Prostate gland (tissue), 2 donors: Measurements from ENCODE around the gene CLDN3. TPM values are rescaled to one million over a fixed set of nuclear protein-coding genes. Genes with fewer than 3 reads are reported as not detected.

ENCODE experiments used
- DNase-seq: peaks from one replicate; pipeline ENCODE4 v3.0.0-alpha.2; 2019; ENCODE audit warnings: low spot score
- H3K27ac ChIP-seq, 2 donors: fragments of 200-600 bp; sonication (generic); 2 replicates each; pipeline ENCODE4 v1.5.1; 2017 to 2019
- H3K27me3 ChIP-seq: fragments of 200-600 bp; sonication (generic); replicated peaks from 2 replicates; pipeline ENCODE4 v1.5.1; 2019; ENCODE audit not compliant: insufficient read depth
- H3K36me3 ChIP-seq, 2 donors: fragments of 200-600 bp; sonication (generic); 1 replicate in 1 of 2; 2 replicates in 1 of 2; pipeline versions ENCODE4 v1.5.1 to v1.8.1; 2017 to 2019
- H3K4me1 ChIP-seq: fragments of 200-600 bp; sonication (generic); replicated peaks from 2 replicates; pipeline ENCODE4 v1.5.1; 2019
- H3K4me3 ChIP-seq, 2 donors: fragments of 200-600 bp; sonication (generic); 2 replicates each; pipeline ENCODE4 v1.5.1; 2017 to 2019
- H3K9me3 ChIP-seq: fragments of 200-600 bp; sonication (generic); 2 replicates; pipeline ENCODE4 v1.5.1; 2017
- POLR2A ChIP-seq: fragments of 450-650 bp; IDR thresholded peaks from one replicate; pipeline ENCODE4 v1.6.1; 2016; ENCODE audit warnings: antibody characterized with exemption, mild to moderate bottlenecking
- POLR2AphosphoS5 ChIP-seq: sonication (generic); formaldehyde crosslinking; IDR thresholded peaks from one replicate; pipeline ENCODE4 v1.6.1; 2017; ENCODE audit warnings: antibody characterized with exemption
- WGBS: methylation state at CpG from one replicate; pipeline ENCODE4 v1.1.5; 2018; 5-methylcytosine and 5-hydroxymethylcytosine counted together
- intact Hi-C: fragments of 100-400 bp; cut with DNase I; formaldehyde crosslinking; loops from one replicate; pipeline ENCODE4 v1.14.2; 2022
- total RNA-seq, 2 donors: library from RNA; depleted of rRNA; stranded (reverse); fragments of >200 nt; gene quantifications; one replicate each; pipeline ENCODE4 v1.1.0, GENCODE V29; 2016
- TF ChIP-seq, protein P1 (sequence below), 4 experiments: fragments of 200-600 bp in 2 of 4; fragments of 450-650 bp in 2 of 4; sonication (generic) in 2 of 4; IDR thresholded peaks; 1 replicate in 3 of 4; 2 replicates in 1 of 4; pipeline ENCODE4 v1.5.1; 2016 to 2019; ENCODE audit warnings: antibody characterized with exemption in 4 of 4, mild to moderate bottlenecking in 2 of 4, moderate library complexity in 2 of 4

The CLDN3 gene
- total RNA-seq, 2 donors from 2014 or later = 156 to 176 TPM

- H3K27ac ChIP-seq = no peak overlapping the region
- H3K36me3 ChIP-seq = no peaks in the 10 kb centered on the region
- H3K9me3 ChIP-seq = no peaks in the 10 kb centered on the region
- peaks cover 4% of the 10 kb centered on the region for H3K4me1 ChIP-seq
- intact Hi-C loops = no loop called here
- no peak overlapping the region for H3K4me3 ChIP-seq
- no peak for DNase-seq
- H3K27me3 ChIP-seq = no peaks in the 10 kb centered on the region
- no peak for TF ChIP-seq POLR2A
- TF ChIP-seq POLR2AphosphoS5 = no peak
- TF ChIP-seq, protein P1, sequence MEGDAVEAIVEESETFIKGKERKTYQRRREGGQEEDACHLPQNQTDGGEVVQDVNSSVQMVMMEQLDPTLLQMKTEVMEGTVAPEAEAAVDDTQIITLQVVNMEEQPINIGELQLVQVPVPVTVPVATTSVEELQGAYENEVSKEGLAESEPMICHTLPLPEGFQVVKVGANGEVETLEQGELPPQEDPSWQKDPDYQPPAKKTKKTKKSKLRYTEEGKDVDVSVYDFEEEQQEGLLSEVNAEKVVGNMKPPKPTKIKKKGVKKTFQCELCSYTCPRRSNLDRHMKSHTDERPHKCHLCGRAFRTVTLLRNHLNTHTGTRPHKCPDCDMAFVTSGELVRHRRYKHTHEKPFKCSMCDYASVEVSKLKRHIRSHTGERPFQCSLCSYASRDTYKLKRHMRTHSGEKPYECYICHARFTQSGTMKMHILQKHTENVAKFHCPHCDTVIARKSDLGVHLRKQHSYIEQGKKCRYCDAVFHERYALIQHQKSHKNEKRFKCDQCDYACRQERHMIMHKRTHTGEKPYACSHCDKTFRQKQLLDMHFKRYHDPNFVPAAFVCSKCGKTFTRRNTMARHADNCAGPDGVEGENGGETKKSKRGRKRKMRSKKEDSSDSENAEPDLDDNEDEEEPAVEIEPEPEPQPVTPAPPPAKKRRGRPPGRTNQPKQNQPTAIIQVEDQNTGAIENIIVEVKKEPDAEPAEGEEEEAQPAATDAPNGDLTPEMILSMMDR (IDR thresholded peaks at IDR 0.05) = no peak
- WGBS = 46% methylated on average over 2 of the region's 2 CpGs
These were observed 37.7 kb downstream of the CLDN3 start for GRCh38 chr7:73732397-73732796.

GRCh38 chr7:73730485-73730884 lies 39.6 kb downstream of the CLDN3 start:
- 43% methylated on average over 3 of the region's 3 CpGs for WGBS
- no peaks in the 10 kb centered on the region for H3K9me3 ChIP-seq

GRCh38 chr7:73728551-73728950 lies 41.5 kb downstream of the CLDN3 start:
- Histone ChIP-seq H3K36me3 (no peaks in the 10 kb centered on the region), H3K4me3 (no peak overlapping the region), H3K9me3 (no peaks in the 10 kb centered on the region), H3K27me3 (no peaks in the 10 kb centered on the region), H3K27ac (no peak overlapping the region), H3K4me1 (no peaks in the 10 kb centered on the region)
- no peak for TF ChIP-seq POLR2AphosphoS5
- TF ChIP-seq POLR2A = no peak
- TF ChIP-seq, protein P1 (IDR thresholded peaks at IDR 0.05) = no peak
- DNase-seq = no peak
- intact Hi-C loops = no loop called here
- 35% methylated on average over 5 of the region's 5 CpGs for WGBS

More at GRCh38 chr7:73730485-73730884, 39.6 kb downstream of the CLDN3 start:
- H3K36me3 ChIP-seq = no peaks in the 10 kb centered on the region
- DNase-seq = no peak
- intact Hi-C loops = no loop called here
- H3K4me1 ChIP-seq = no peaks in the 10 kb centered on the region
- no peak overlapping the region for H3K4me3 ChIP-seq
- no peak overlapping the region for H3K27ac ChIP-seq
- TF ChIP-seq, protein P1 (IDR thresholded peaks at IDR 0.05) = no peak
- TF ChIP-seq POLR2AphosphoS5 (no peak), POLR2A (no peak)
- no peaks in the 10 kb centered on the region for H3K27me3 ChIP-seq

DNA sequence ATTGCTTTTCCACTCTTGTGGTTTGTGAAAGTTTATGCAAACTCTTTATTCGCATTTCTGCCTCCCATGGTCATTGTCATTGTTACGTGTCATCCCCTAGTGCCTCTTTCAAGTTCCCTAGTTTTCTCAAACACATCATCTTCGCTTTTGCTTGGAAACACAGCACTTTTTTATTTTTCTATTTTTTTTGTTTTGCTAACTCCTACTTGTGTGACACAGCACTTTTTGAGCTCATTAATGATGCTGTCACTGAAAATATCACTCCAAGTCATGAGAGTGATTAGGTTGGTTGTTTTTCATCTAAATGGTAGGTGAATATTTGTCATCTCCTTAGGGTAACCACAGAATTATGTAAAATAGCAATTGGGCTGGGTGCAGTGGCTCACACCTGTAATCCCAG lies 42.1 kb downstream of the CLDN3 start:
- Histone ChIP-seq H3K4me3 (no peak overlapping the region), H3K9me3 (no peaks in the 10 kb centered on the region), H3K36me3 (no peaks in the 10 kb centered on the region), H3K27ac (no peak overlapping the region), H3K4me1 (no peaks in the 10 kb centered on the region), H3K27me3 (no peaks in the 10 kb centered on the region)
- intact Hi-C loops = no loop called here
- 83% methylated on average over 3 of the region's 3 CpGs for WGBS
- TF ChIP-seq, protein P1 (IDR thresholded peaks at IDR 0.05) = no peak
- TF ChIP-seq POLR2A (no peak), POLR2AphosphoS5 (no peak)
- no peak for DNase-seq

DNA sequence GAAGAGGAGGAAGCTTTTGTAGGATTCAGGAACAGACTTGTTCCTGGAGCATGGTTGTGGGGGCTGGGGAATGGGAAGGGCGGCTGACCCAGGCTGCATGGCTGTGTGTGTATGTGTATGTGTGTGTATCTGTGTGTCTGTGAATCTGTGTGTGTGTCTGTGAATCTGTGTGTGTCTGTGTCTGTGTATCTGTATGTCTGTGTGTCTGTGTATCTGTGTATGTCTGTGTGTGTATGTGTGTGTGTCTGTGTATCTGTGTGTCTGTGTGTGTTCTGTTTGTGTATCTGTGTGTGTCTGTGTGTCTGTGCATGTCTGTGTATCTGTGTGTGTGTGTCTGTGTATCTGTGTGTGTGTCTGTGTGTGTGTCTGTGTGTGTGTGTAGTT lies 44.0 kb downstream of the CLDN3 start:
- intact Hi-C loops = no loop called here
- no peaks in the 10 kb centered on the region for H3K4me1 ChIP-seq
- no peak for DNase-seq
- TF ChIP-seq POLR2AphosphoS5 (no peak), POLR2A (no peak)
- TF ChIP-seq, protein P1 (IDR thresholded peaks at IDR 0.05) = no peak
- H3K36me3 ChIP-seq = no peaks in the 10 kb centered on the region
- no peaks in the 10 kb centered on the region for H3K27me3 ChIP-seq
- no peak overlapping the region for H3K27ac ChIP-seq
- no peak overlapping the region for H3K4me3 ChIP-seq
- no peaks in the 10 kb centered on the region for H3K9me3 ChIP-seq
- 69% methylated on average over 1 of the region's 1 CpG for WGBS
